Measurements from ENCODE around the gene REM2. TPM values are rescaled to one million over a fixed set of nuclear protein-coding genes. Genes with fewer than 3 reads are reported as not detected.

The REM2 gene
- polyA plus RNA-seq, 1 of the 3 experiments (the other 2 are of a cell fraction): 0.26 TPM

GRCh38 chr14:22887260-22887989 lies 4.4 kb downstream of the REM2 start:
- peak overlapping the region; percentile 82 for H3K9ac ChIP-seq
- H3K4me3 ChIP-seq (ENCODE audit: low read depth in 2 of 2, low read length in 1 of 2): peak overlapping the region; percentile 63 to 82
- ChIA-PET POLR2A (interaction anchor here (1.7 kb wide), 1 partner anchor 16 kb away, joined by 3 read pairs; the partner anchor contains the start of gene LRP10), CTCF (interaction anchor here (1.3 to 13.0 kb wide), 7 partner anchors 9 to 108 kb away, joined by 3 to 96 read pairs (median 13); no protein-coding TSS in a partner anchor)
- peaks cover 8 to 39% of the 10 kb centered on the region in 2 experiments; a peak in 2 of 4 replicates for H3K4me1 ChIP-seq (ENCODE audit: control insufficient read depth in 1 of 2, insufficient read depth in 2 of 2, low read depth in 1 of 2, low read length in 1 of 2)
- TF ChIP-seq FOXJ3 (CRISPR knock-in tag; IDR thresholded peaks at IDR 0.05): no peak
- TF ChIP-seq CHD2 (IDR thresholded peaks at IDR 0.05; ENCODE audit: low read length, partially characterized antibody): peak; percentile 8
- no peak for TF ChIP-seq USF2 (IDR thresholded peaks at IDR 0.05; ENCODE audit: borderline replicate concordance, low read depth, low read length)
- peak; percentile 92 for TF ChIP-seq MAX (IDR thresholded peaks at IDR 0.05; ENCODE audit: low read depth)
- TF ChIP-seq EZH2phosphoT487 (IDR thresholded peaks at IDR 0.05; ENCODE audit: borderline replicate concordance, low read depth): no peak
- TF ChIP-seq MXI1 (IDR thresholded peaks at IDR 0.05; ENCODE audit: low read depth, low read length): peak; percentile 31; the same call in 1 of the 2 replicates
- 0 out of 2 replicates have a peak, but pooled peaks have one; percentile 6 for TF ChIP-seq TCF12 (IDR thresholded peaks at IDR 0.05)
- H4K20me1 ChIP-seq (ENCODE audit: insufficient read depth): no peaks in the 10 kb centered on the region
- peak; percentile 81 for DNase-seq
- no peaks in the 10 kb centered on the region for H3K36me3 ChIP-seq (replicated peaks in 1 of 2; ENCODE audit: control insufficient read depth in 1 of 2, insufficient read depth in 2 of 2, low read length in 1 of 2)
- H3F3A ChIP-seq (replicated peaks; ENCODE audit: insufficient read depth): no peaks in the 10 kb centered on the region
- WGBS (ENCODE audit: low lambda C conversion rate): 11% methylated on average over 10 of the region's 11 CpGs
- peak overlapping the region; percentile 75 to 92 for H3K27ac ChIP-seq (ENCODE audit: low read depth in 2 of 2, low read length in 1 of 2)
- H2AFZ ChIP-seq (ENCODE audit: low read depth): peak overlapping the region; percentile 98; the same call in 1 of the 2 replicates
- no peaks in the 10 kb centered on the region for H3K9me3 ChIP-seq
- H3K9me2 ChIP-seq: no peaks in the 10 kb centered on the region
- peak overlapping the region; percentile 88 for H3K4me2 ChIP-seq
- no peaks in the 10 kb centered on the region for H3K27me3 ChIP-seq (ENCODE audit: insufficient read depth)
- peaks cover 6% of the 10 kb centered on the region; the same call in 1 of the 2 replicates for H3K79me2 ChIP-seq (ENCODE audit: insufficient read depth)

- H3K9me2 ChIP-seq: no peaks in the 10 kb centered on the region
- no peak overlapping the region for H3K27ac ChIP-seq (ENCODE audit: low read depth in 2 of 2, low read length in 1 of 2)
- no peaks in the 10 kb centered on the region for H3K36me3 ChIP-seq (replicated peaks in 1 of 2; ENCODE audit: control insufficient read depth in 1 of 2, insufficient read depth in 2 of 2, low read length in 1 of 2)
- H3K9ac ChIP-seq: peak overlapping the region; percentile 82; the same call in 1 of the 2 replicates
- no peaks in the 10 kb centered on the region for H3F3A ChIP-seq (replicated peaks; ENCODE audit: insufficient read depth)
- 75% methylated on average over 3 of the region's 5 CpGs for WGBS (ENCODE audit: low lambda C conversion rate)
- no peaks in the 10 kb centered on the region for H3K27me3 ChIP-seq (ENCODE audit: insufficient read depth)
- ChIA-PET POLR2A (interaction anchor here (1.7 kb wide), 1 partner anchor 17 kb away, joined by 3 read pairs; the partner anchor contains the start of gene LRP10), CTCF (interaction anchor here (1.1 to 13.0 kb wide), 7 partner anchors 9 to 107 kb away, joined by 3 to 96 read pairs (median 7); no protein-coding TSS in a partner anchor)
- no peak for DNase-seq
- peaks cover 6% of the 10 kb centered on the region; the same call in 1 of the 2 replicates for H3K79me2 ChIP-seq (ENCODE audit: insufficient read depth)
- H3K4me1 ChIP-seq (ENCODE audit: control insufficient read depth in 1 of 2, insufficient read depth in 2 of 2, low read depth in 1 of 2, low read length in 1 of 2): peaks cover 8 to 33% of the 10 kb centered on the region in 2 experiments; a peak in 2 of 4 replicates
- peak overlapping the region; percentile 98; the same call in 1 of the 2 replicates for H2AFZ ChIP-seq (ENCODE audit: low read depth)
- TF ChIP-seq CHD2 (IDR thresholded peaks at IDR 0.05; ENCODE audit: low read length, partially characterized antibody): no peak
- TF ChIP-seq SMC3 (IDR thresholded peaks at IDR 0.05; ENCODE audit: low read depth, low read length): no peak
- no peak for TF ChIP-seq REST (IDR thresholded peaks at IDR 0.05; ENCODE audit: low read depth, low read length)
- TF ChIP-seq NFIC (IDR thresholded peaks at IDR 0.05; ENCODE audit: borderline replicate concordance): no peak
- H3K4me3 ChIP-seq (ENCODE audit: low read depth in 2 of 2, low read length in 1 of 2): peak overlapping the region; percentile 63 to 82
- H3K4me2 ChIP-seq: peak overlapping the region; percentile 88
- no peaks in the 10 kb centered on the region for H4K20me1 ChIP-seq (ENCODE audit: insufficient read depth)
- no peaks in the 10 kb centered on the region for H3K9me3 ChIP-seq
Measured at GRCh38 chr14:22887990-22888378, 5.0 kb downstream of the REM2 start.
